Body of pancreas (tissue), 4 donors: Measurements from ENCODE around the gene SESN3.

Source experiments
- CTCF ChIP-seq, 7 experiments: fragments of 450-650 bp in 4 of 7; fragments of 200-600 bp in 3 of 7; sonication (generic) in 3 of 7; IDR thresholded peaks; one replicate each; pipeline ENCODE4 v1.5.1; 2016 to 2019; ENCODE audit warnings: antibody characterized with exemption in 7 of 7
- POLR2A ChIP-seq, 3 donors: fragments of 450-650 bp; IDR thresholded peaks; one replicate each; pipeline ENCODE4 v1.6.1; 2016; ENCODE audit warnings: antibody characterized with exemption in 3 of 3, mild to moderate bottlenecking in 2 of 3

GRCh38 chr11:95230810-95231126 is 234 bp downstream of the SESN3 start:
- TF ChIP-seq CTCF (IDR thresholded peaks at IDR 0.05) (no peak), POLR2A (IDR thresholded peaks at IDR 0.05) (no peak)
